Neural crest cell (in vitro differentiated cells): ENCODE data around the gene PRDM16. TPM values are rescaled to one million over a fixed set of nuclear protein-coding genes. Genes with fewer than 3 reads are reported as not detected.

Experiments
- DNase-seq: peaks from one replicate; pipeline ENCODE4 v3.0.0; 2021; ENCODE audit warnings: low read depth, mixed read lengths, low spot score
- H3K27ac Mint-ChIP-seq: one replicate; pipeline ENCODE4 v1.8.0; 2021; ENCODE audit warnings: mild to moderate bottlenecking, mixed read lengths; ENCODE audit not compliant: unreplicated experiment
- H3K27me3 Mint-ChIP-seq: 2 replicates; pipeline ENCODE4 v1.8.0; 2021; ENCODE audit warnings: low read depth, mild to moderate bottlenecking, mixed read lengths
- H3K36me3 Mint-ChIP-seq: 2 replicates; pipeline ENCODE4 v1.8.0; 2021; ENCODE audit warnings: low read depth, mild to moderate bottlenecking, mixed read lengths
- H3K4me1 Mint-ChIP-seq: 2 replicates; pipeline ENCODE4 v1.8.0; 2021; ENCODE audit warnings: mixed read lengths
- H3K4me3 Mint-ChIP-seq: one replicate; pipeline ENCODE4 v1.8.0; 2021; ENCODE audit warnings: mild to moderate bottlenecking, mixed read lengths
- H3K9me3 Mint-ChIP-seq: 2 replicates; pipeline ENCODE4 v1.8.0; 2021; ENCODE audit warnings: mixed read lengths
- total RNA-seq: library from RNA; stranded (reverse); gene quantifications from 2 replicates; pipeline ENCODE4 v1.2.1, GENCODE V29; 2021
- TF ChIP-seq, protein P1 (sequence below): fragments of 200-600 bp; sonication (generic); conservative IDR thresholded peaks from 2 replicates; pipeline ENCODE4 v1.5.0; 2021; ENCODE audit warnings: antibody characterized with exemption, mild to moderate bottlenecking

The PRDM16 gene
- total RNA-seq, 1 donor from 2014 or later: 11.7 TPM

DNA sequence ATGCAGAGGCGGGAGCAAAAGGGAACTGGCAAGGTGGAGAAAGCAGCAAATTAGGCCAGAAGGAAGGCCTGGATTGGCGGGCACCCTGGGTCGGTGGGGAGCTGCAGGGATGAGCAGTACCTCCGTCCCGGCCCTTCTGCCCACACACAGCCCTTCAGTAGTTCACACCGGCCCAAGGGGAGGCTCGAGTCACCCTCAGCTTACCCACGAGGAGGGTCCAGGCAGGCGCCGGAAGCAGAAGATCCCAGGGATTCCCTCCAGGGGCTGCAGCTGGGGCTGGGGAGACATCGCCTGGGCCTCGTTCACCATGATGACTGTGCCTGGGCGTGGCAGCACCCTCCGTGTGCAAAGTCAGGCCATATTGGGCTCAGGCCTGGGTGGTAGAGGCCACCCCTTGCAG, 190.0 kb downstream of the PRDM16 start:
- Mint-ChIP-seq H3K27ac (no peak overlapping the region), H3K36me3 (peaks cover 4% of the 10 kb centered on the region), H3K9me3 (peaks cover 4% of the 10 kb centered on the region), H3K27me3 (peaks cover 56% of the 10 kb centered on the region), H3K4me1 (peaks cover 28% of the 10 kb centered on the region), H3K4me3 (no peak overlapping the region)
- TF ChIP-seq, protein P1, sequence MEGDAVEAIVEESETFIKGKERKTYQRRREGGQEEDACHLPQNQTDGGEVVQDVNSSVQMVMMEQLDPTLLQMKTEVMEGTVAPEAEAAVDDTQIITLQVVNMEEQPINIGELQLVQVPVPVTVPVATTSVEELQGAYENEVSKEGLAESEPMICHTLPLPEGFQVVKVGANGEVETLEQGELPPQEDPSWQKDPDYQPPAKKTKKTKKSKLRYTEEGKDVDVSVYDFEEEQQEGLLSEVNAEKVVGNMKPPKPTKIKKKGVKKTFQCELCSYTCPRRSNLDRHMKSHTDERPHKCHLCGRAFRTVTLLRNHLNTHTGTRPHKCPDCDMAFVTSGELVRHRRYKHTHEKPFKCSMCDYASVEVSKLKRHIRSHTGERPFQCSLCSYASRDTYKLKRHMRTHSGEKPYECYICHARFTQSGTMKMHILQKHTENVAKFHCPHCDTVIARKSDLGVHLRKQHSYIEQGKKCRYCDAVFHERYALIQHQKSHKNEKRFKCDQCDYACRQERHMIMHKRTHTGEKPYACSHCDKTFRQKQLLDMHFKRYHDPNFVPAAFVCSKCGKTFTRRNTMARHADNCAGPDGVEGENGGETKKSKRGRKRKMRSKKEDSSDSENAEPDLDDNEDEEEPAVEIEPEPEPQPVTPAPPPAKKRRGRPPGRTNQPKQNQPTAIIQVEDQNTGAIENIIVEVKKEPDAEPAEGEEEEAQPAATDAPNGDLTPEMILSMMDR: no peak
- DNase-seq: no peak

DNA sequence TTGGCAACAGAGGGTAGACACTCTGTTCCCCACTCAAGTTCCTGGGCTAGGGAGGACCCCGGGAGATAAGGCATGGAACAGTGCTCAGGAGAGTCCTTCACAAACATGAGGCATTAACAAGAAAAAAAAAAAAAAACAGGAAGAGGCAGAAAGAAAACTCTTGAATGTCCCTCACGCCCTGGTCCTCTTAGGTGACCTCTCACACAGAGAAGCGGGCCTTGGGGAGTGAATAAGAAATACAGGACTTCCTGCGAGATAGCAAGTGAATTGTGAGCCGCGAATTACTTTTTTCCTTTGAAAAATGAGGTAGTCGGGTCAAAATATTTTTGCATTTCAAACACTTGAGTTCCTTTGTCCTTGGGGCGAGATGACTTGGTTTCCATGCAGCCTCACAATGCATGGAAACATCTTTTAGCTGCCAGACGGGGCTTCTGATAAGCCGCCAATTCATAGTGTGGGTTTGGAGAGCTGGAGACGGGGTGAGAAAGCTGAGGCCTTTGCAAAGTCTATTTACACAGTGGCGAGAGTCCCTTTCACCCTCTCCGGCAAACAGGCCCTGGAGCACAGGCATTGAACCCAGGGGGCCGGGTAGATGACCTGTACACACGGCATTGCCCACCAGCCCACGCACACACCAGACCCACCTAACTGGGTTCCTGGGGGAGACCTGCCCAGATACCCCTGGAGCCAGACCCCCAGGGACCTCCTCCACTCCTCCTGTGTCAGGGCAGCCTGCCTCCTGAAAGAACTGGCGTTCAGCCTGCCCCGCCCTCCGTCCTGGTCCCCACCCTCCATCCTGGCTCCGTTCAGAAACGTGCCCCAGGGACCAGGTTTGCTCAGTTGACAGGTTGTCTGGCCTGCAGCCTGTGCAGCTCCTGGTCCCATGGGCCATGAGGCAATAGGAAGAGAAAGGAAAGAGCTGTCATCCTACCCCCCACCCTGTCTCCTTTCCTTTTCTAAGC, 192.3 kb downstream of the PRDM16 start:
- Mint-ChIP-seq H3K4me1 (peaks cover 32% of the 10 kb centered on the region), H3K36me3 (peaks cover 4% of the 10 kb centered on the region), H3K4me3 (no peak overlapping the region), H3K27me3 (peaks cover 60% of the 10 kb centered on the region), H3K27ac (no peak overlapping the region), H3K9me3 (peaks cover 4% of the 10 kb centered on the region)
- TF ChIP-seq, protein P1: no peak
- no peak for DNase-seq

DNA sequence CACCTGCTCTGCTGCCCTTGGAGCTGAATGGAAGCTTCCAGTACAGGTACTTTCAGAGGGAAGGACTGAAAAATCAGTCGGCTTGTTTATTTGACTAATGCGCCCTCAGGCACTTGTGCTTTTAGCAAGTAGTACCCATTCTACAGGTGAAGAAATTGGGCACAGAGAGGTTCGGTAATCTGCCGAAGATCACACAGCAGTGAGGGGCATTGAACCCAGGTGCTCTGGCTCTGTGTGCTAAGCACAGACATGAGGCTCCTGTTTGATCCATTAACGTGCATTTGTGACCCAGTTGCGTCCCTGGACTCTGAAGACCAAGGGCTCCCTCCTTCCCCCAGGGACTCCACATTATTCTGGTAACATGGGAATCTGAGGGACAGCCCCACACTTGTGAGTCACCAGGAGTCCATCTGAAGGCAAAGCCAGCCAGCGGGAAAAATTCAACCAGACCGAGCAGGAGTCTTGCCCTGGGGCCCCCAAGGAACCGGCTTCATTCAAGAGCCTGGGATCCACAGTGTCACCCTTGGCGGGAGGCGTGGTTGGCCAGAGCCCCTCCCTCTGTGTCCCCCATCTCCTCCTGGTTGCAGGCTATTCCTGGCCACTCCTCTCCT, 193.1 kb downstream of the PRDM16 start:
- Mint-ChIP-seq H3K4me3 (no peak overlapping the region), H3K27ac (no peak overlapping the region), H3K27me3 (peaks cover 58% of the 10 kb centered on the region), H3K36me3 (peaks cover 4% of the 10 kb centered on the region), H3K9me3 (peaks cover 4% of the 10 kb centered on the region), H3K4me1 (peaks cover 34% of the 10 kb centered on the region)
- TF ChIP-seq, protein P1: no peak
- no peak for DNase-seq

DNA sequence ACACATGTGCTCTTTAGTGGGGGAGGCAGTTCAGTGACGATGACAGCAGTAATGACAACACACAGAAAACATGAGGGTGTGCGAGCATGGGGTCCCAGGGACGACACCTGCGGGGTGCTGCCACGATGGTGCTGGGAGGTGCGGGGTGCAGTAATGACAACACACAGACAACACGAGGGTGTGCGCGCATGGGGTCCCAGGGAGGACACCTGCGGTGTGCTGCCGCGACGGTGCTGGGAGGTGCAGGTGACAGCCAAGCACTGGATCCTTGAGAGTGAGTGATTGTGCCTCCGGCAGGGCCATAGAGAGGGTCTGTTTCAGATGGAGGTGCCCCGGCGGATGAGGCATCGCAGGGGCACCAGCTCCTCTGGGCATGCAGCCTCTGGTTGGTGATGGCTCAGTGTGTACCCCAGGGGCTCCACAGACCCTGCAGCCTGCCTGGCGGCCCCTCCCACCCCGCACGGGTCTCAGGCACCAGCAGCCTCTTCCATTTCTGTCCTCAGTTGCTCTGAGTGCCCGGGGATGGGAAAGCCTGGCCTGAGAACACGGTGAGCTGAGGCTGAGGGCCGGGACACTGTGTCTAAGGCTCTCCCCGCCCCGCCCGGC, 193.8 kb downstream of the PRDM16 start:
- H3K9me3 Mint-ChIP-seq: peaks cover 4% of the 10 kb centered on the region
- TF ChIP-seq, protein P1: no peak
- peaks cover 34% of the 10 kb centered on the region for H3K4me1 Mint-ChIP-seq
- no peak overlapping the region for H3K4me3 Mint-ChIP-seq
- peaks cover 54% of the 10 kb centered on the region for H3K27me3 Mint-ChIP-seq
- no peak for DNase-seq
- peaks cover 4% of the 10 kb centered on the region for H3K36me3 Mint-ChIP-seq
- H3K27ac Mint-ChIP-seq: no peak overlapping the region

DNA sequence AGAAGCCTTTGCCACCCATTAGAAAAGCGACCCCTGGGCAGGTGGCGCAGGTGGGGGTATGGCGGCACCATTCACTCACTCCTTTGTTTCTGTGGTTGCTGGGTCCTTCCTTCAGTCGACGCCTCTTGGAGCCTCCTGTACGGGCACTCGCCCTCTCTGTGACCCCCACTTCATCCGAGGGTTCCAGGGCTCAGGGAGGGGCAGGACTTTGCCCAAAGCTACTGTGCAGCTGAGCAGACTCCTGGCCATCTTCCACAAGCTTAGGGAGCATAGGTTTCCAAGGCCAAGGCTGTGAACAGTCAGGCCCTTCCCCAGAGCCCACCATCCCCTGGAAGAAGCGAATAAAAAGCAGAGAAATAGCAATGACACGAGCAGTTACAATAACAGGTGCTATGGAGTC, 194.8 kb downstream of the PRDM16 start:
- Mint-ChIP-seq H3K4me3 (no peak overlapping the region), H3K27ac (peak overlapping the region; percentile 81), H3K4me1 (peaks cover 26% of the 10 kb centered on the region), H3K27me3 (peaks cover 50% of the 10 kb centered on the region), H3K9me3 (peaks cover 4% of the 10 kb centered on the region), H3K36me3 (peaks cover 4% of the 10 kb centered on the region)
- TF ChIP-seq, protein P1: no peak
- no peak for DNase-seq
